Cardiac septum (tissue), 1 donor: Measurements from ENCODE around the gene ANKRD36B. TPM values are rescaled to one million over a fixed set of nuclear protein-coding genes. Genes with fewer than 3 reads are reported as not detected.
"Not testable (repeated sequence)": the region's sequence is repeated elsewhere in the genome, so short reads cannot be mapped to it uniquely, and the experiment has no call there.

Source experiments
- DNase-seq: peaks from one replicate; pipeline ENCODE4 v3.0.0-alpha.2; 2020; ENCODE audit warnings: low spot score
- intact Hi-C: fragments of 100-400 bp; cut with DNase I; formaldehyde crosslinking; loops from one replicate; pipeline ENCODE4 v1.14.0; 2022
- total RNA-seq: library from RNA; stranded (reverse); fragmentation: NEBNext Ultra II Directional; extraction: Animal tissue kit (Norgen Biotek cat#: 25700); gene quantifications from one replicate; pipeline ENCODE4 v1.2.1, GENCODE V29; 2021
- donor health status: DM: no; HTN: no; CAD: no.

ANKRD36B gene
- total RNA-seq, 1 donor from 2014 or later = 5.0 TPM

DNA sequence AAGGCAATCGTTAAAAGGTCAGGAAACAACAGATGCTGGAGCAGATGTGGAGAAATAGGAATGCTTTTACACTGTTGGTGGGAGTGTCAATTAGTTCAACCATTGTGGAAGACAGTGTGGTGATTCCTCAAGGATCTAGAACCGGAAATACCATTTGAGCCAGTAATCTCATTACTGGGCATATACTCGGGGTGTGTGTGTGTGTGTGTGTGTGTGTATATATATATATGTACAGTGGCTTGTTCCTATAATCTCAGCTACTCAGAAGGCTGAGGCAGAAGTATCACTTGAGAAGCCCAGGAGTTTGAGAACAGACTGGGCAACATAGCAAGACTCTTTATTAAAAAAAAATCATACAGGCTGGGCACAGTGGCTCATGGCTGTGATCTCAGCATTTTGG, 24.0 kb downstream of the ANKRD36B start:
- intact Hi-C loops, DNase-seq: not testable (repeated sequence)

DNA sequence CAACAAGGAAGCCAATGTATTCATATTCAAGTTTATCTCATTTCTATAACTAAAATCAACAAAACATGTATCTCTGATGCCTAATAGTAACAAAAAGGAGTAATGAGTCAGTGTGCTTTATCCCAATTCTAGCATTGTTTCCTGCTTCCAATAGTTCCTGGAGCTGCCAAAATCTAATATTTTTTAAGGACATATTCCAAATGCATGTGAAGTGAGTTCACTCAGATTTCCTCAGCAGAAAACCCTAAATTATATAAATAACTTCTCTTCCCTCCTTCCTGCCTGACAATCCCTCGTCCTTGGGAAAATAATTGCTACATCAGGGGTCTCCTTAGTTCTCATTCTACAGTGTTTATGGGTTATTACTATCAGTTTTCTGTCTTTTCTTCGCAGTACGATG, 37.3 kb downstream of the ANKRD36B start:
- intact Hi-C loops, DNase-seq: not testable (repeated sequence)

DNA sequence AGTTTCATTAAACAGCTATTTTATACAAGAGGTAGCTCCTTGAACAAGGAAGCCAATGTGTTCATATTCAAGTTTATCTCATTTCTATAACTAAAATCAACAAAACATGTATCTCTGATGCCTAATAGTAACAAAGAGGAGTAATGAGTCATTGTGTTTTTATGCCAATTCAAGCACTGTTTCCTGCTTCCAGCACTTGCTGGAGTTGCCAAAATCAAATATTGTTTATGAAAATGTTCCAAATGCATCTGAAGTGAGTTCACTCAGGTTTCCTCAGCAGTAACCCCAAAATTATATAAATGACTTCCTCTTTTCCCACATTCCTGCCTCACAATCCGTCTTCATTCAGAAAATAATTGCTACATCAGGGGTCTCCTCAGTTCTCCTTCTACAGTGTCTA, 39.2 kb downstream of the ANKRD36B start:
- DNase-seq, intact Hi-C loops: not testable (repeated sequence)

DNA sequence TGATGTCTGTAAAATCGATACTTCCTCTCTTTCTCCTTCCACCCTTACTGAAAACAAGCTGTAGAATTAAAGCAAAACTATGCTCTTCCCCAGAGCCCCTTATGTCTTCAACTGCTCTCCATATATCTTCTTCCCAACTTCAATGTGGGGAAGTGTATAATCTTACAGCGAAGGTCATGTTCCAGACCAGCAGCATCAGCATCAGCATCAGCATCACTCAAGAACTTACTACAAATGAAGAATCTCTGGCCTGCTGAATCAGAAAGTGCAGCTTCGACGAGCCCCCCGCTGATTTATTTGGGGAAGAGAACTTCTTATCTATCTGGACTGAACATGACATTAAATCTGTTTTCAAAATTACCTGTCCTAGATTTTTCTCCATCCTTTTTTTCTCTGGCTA, 40.6 kb downstream of the ANKRD36B start:
- intact Hi-C loops, DNase-seq: not testable (repeated sequence)

DNA sequence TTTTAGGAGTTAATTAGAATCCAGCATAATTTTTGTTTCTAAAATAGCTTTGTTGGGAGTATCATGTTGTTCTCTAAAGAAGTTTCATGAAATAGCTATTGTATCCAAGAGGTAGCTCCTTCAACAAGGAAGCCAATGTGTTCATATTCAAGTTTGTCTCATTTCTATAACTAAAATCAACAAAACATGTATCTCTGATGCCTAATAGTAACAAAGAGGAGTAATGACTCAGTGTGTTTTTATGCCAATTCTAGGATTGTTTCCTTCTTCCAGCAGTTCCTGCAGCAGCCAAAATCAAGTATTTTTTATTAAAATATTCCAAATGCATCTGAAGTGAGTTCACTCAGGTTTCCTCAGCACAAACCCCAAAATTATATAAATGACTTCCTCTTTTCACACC, 41.1 kb downstream of the ANKRD36B start:
- intact Hi-C loops, DNase-seq: not testable (repeated sequence)

DNA sequence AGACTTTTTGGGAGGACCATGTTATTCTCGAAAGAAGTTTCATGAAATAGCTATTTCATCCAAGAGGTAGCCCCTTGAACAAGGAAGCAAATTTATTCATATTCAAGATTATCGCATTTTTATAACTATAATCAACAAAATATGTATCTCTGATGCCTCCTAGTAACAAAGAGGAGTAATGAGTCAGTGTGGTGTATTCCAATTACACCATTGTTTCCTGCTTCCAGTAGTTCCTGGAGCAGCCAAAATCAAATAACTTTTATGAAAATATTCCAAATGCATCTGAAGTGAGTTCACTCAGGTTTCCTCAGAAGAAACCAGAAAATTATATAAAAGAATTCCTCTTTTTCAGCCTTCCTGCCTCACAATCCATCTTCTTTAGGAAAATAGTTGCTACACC, 43.0 kb downstream of the ANKRD36B start:
- intact Hi-C loops = no loop called here
- DNase-seq = no peak

DNA sequence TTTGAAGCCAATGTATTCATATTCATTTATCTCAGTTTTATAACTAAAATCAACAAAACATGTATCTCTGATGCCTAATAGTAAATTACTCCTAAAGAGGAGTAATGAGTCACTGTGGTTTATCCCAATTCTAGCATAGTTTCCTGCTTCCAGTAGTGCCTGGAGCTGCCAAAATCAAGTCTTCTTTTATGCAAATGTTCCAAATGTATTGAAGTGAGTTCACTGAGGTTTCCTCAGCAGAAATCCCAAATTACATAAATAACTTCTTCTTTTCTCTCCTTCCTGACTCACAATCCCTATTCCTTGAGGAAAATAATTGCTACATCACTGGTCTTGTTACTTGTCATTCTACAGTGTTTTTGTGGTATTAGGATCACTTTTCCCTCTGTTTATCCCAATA, 44.8 kb downstream of the ANKRD36B start:
- intact Hi-C loops = not testable (repeated sequence)

DNA sequence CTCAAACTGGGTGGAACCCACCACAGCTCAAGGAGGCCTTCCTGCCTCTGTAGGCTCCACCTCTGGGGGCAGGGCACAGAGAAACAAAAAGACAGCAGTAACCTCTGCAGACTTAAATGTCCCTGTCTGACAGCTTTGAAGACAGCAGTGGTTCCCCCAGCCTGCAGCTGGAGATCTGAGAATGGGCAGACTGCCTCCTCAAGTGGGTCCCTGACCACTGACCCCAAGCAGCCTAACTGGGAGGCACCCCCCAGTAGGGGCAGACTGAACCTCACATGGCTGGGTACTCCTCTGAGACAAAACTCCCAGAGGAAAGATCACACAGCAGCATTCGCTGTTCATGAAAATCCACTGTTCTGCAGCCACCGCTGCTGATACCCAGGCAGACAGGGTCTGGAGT, 63.8 kb downstream of the ANKRD36B start:
- intact Hi-C loops, DNase-seq: not testable (repeated sequence)

More for the DNA sequence above, 44.8 kb downstream of the ANKRD36B start:
- not testable (repeated sequence) for DNase-seq

DNA sequence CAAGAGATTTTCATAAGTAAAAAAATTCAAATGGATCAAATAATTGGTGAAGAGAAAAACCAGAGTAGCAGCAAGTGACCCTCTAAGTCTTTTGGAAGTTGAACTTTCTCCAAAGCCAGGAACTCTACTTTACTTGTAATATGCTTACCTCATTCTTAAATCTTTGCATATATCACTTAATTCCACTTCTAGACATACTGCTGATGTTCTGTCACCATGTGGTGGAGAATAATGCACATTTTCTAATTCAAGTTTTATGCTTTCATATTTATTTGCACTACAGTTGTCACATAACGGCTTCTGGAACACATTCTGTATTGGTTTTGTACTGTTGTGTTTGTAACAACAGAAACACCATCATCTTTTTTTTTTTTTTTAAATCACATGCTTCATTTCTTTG, 65.9 kb downstream of the ANKRD36B start:
- intact Hi-C loops, DNase-seq: not testable (repeated sequence)

DNA sequence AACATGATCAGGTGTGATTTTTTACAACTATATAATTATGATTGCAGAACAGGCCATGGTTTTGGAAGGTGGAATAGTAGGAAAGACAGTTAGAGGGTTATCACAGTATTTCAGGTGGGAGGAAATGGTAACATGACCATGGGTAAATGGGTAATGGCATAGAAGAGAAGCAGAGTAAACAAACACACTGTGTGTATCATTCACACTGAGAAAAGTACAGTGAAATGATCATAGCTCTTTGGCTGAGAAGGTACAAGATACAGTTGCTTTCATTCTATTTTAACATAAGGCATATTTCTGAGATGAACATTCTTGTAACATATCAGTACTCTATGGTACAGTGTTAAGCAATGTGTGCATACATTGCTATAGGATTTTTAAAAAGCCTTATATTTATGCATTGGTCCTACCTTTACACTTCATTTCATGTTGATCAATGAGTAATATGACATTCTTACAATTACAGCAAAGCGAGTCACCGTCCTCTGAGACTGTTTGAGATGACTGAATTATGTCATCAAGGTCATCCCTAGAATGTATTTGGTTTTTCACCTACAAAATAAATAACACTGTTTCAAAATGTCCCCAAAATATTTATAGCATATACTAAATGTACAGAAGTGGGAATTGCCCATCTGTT, 66.6 kb downstream of the ANKRD36B start:
- DNase-seq, intact Hi-C loops: not testable (repeated sequence)

DNA sequence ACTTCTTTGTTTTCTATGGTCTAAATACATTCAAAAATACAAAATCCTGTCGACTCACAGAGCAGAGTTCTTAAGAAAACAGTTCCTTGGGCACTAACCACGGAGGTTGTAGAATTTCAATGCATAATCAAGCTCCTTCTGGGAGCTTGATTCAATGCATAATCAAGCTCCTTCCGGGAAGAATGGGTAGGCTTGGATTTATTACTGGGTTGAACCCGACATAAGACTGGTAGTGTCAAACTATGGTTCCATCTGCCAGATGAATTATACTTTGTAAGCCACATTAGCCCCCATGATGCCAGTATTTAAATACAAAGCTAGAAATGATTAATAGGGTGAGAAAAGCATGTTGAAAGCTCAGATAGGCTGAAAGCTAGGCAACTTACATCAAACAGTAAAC, 94.0 kb downstream of the ANKRD36B start:
- DNase-seq, intact Hi-C loops: not testable (repeated sequence)

DNA sequence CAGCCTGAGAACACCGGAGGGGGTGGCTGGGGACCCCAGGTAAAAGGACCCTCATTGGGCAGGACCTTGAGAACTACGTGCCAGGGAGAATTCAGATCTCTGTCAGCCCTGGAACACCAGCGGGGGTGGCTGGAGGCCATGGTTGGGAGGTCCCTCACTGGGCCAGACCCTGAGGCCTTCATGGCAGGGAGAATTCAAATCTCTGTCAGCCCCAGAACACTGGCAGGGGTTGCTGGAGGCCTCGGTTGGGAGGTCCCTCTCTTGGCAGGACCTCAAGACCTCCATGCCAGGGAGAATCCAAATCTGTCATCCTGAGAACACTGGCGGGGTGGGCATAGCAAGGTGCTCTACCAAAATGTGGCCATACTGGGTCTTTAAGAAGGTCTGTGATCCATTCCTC, 99.5 kb downstream of the ANKRD36B start:
- DNase-seq, intact Hi-C loops: not testable (repeated sequence)

Other genes starting within 250 kb of the ANKRD36B start
- gene COX5B, start 56.2 kb upstream of the ANKRD36B start, total RNA-seq = 992 TPM
- 77.6 TPM for gene ACTR1B, start 74.2 kb upstream of the ANKRD36B start, total RNA-seq
- gene C2orf92, start 79.8 kb upstream of the ANKRD36B start, total RNA-seq = 4.6 TPM
- 1.2 TPM for gene ZAP70, start 123.7 kb upstream of the ANKRD36B start, total RNA-seq